ENCODE results near the gene GXYLT2. TPM values are rescaled to one million over a fixed set of nuclear protein-coding genes. Genes with fewer than 3 reads are reported as not detected.

Gene GXYLT2
- total and polyA plus RNA-seq, 8 donors = 0.40 to 27.0 (median 1.4) TPM

- Histone ChIP-seq H3K9me3 (no peaks in the 10 kb centered on the region), H3K4me1 (peaks cover 0 to 71% (median 34%) of the 10 kb centered on the region in 4 donors), H3K4me3 (no peak overlapping the region), H3K27me3 (no peaks in the 10 kb centered on the region), H3K36me3 (peaks cover 0 to 14% (median 4%) of the 10 kb centered on the region in 4 donors), H3K27ac (no peak overlapping the region)
- TF ChIP-seq POLR2AphosphoS5 (IDR thresholded peaks at IDR 0.05) (no peak), CTCF (IDR thresholded peaks at IDR 0.05) (no peak), POLR2A (IDR thresholded peaks at IDR 0.05) (no peak), EP300 (IDR thresholded peaks at IDR 0.05) (no peak)
- DNase-seq = no peak
- intact Hi-C loops (cut with DNase I; ENCODE audit: low total_unique reads) = no loop called here
- 73 to 95% (median 81%) methylated on average over 5 of the region's 5 CpGs for WGBS, 5 donors
Observed at GRCh38 chr3:73018790-73019441, 131.1 kb downstream of the GXYLT2 start.

GRCh38 chr3:73021301-73021835, 133.5 kb downstream of the GXYLT2 start:
- Histone ChIP-seq H3K27ac (no peak overlapping the region), H3K4me1 (peaks cover 14 to 89% (median 51%) of the 10 kb centered on the region in 4 donors), H3K9me3 (no peaks in the 10 kb centered on the region), H3K36me3 (peaks cover 0 to 4% (median 0%) of the 10 kb centered on the region in 4 donors), H3K27me3 (no peaks in the 10 kb centered on the region), H3K4me3 (no peak overlapping the region)
- intact Hi-C loops (cut with DNase I; ENCODE audit: low total_unique reads) = no loop called here
- no peak for DNase-seq
- WGBS, 5 donors = 15 to 68% (median 46%) methylated on average over 4 of the region's 4 CpGs
- TF ChIP-seq POLR2A (IDR thresholded peaks at IDR 0.05) (no peak), EP300 (IDR thresholded peaks at IDR 0.05) (no peak), CTCF (IDR thresholded peaks at IDR 0.05) (no peak)

DNA sequence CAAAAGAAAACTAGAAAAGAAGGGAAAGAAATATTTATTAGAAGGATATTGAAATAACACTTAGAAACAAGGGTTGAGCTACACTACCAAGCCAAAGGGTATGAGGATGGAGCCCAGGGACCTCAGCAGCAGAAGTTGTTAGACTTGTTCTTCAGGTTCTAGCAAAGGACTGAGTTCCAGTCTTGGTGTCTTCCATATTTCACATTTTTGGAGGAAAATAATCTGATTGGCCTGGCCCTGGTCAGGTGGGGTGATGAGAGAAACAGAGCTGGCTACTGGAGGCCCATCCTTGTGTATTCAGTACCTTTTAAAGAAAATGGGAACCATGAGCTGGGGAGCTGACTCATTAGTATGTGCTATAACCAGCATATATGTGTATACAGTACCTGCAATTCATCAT, 137.0 kb downstream of the GXYLT2 start:
- DNase-seq = peak in 1 of 2 donors; percentile 30
- Histone ChIP-seq H3K4me1 (peaks cover 29 to 91% (median 60%) of the 10 kb centered on the region in 4 donors), H3K27ac (no peak overlapping the region)

More for the DNA sequence above, 137.0 kb downstream of the GXYLT2 start:
- Histone ChIP-seq H3K9me3 (no peaks in the 10 kb centered on the region), H3K27me3 (no peaks in the 10 kb centered on the region), H3K4me3 (no peak overlapping the region), H3K36me3 (peaks cover 0 to 7% (median 0%) of the 10 kb centered on the region in 4 donors)
- TF ChIP-seq POLR2AphosphoS5 (IDR thresholded peaks at IDR 0.05) (no peak), EP300 (IDR thresholded peaks at IDR 0.05) (no peak), POLR2A (IDR thresholded peaks at IDR 0.05) (no peak), CTCF (IDR thresholded peaks at IDR 0.05) (no peak)
- intact Hi-C loops (cut with DNase I; ENCODE audit: low total_unique reads) = no loop called here

All from stomach (tissue), 9 donors.